ENCODE results near the gene PKD2L1.
A peak's percentile ranks its signal among the peaks of the same experiment; 100 is the strongest.

The PKD2L1 gene

DNA sequence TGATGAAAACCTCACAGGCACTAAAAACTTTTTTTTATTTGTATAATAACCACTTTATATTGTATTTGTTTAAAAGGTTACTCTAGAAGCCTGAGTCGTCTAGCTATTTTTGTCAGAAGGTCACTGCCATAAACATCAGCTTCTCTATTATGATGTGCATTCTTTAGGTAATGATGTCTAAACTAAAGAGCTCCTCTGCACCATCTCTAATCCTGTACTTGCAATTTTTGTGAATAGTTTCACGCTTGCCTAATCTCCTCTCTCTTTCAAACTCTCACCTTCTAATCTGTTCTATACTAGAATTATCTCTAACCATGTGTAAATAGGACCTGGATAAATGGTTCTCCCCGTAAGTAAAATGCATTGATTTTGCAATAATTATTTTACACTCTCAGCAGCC lies 90.2 kb downstream of the PKD2L1 start:
- DNase-seq (ENCODE audit: low spot score): no peak
- TF ChIP-seq, protein P1, sequence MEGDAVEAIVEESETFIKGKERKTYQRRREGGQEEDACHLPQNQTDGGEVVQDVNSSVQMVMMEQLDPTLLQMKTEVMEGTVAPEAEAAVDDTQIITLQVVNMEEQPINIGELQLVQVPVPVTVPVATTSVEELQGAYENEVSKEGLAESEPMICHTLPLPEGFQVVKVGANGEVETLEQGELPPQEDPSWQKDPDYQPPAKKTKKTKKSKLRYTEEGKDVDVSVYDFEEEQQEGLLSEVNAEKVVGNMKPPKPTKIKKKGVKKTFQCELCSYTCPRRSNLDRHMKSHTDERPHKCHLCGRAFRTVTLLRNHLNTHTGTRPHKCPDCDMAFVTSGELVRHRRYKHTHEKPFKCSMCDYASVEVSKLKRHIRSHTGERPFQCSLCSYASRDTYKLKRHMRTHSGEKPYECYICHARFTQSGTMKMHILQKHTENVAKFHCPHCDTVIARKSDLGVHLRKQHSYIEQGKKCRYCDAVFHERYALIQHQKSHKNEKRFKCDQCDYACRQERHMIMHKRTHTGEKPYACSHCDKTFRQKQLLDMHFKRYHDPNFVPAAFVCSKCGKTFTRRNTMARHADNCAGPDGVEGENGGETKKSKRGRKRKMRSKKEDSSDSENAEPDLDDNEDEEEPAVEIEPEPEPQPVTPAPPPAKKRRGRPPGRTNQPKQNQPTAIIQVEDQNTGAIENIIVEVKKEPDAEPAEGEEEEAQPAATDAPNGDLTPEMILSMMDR (IDR thresholded peaks at IDR 0.05; ENCODE audit: extremely low read depth, missing control alignments): no peak

DNA sequence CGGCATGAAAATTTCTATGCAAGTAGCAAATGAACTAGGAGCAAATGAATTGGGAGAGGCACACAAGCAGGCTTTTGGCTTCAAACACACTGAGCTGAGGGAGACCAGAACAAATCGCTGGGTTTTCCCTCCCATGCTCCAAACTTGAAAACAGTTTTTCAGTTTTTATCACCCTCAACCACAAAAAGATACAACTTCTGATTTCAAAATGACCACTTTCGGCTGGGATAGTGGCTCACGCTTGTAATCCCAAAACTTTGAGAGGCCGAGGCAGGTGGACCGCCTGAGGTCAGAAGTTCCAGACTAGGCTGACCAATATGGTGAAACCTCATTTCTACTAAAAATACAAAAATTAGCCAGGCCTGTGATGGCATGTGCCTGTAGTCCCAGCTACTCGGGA lies 91.6 kb downstream of the PKD2L1 start:
- TF ChIP-seq, protein P1 (IDR thresholded peaks at IDR 0.05; ENCODE audit: extremely low read depth, missing control alignments): no peak
- DNase-seq (ENCODE audit: low spot score): peak; percentile 29
